Upper lobe of right lung (tissue), 1 donor: ENCODE results near the gene CAPN14. TPM values are rescaled to one million over a fixed set of nuclear protein-coding genes. Genes with fewer than 3 reads are reported as not detected.
A peak's percentile ranks its signal among the peaks of the same experiment; 100 is the strongest.

Experiments
- ATAC-seq: fragments of 200-7000 bp; cut with Tn5 transposase; one replicate; pipeline ENCODE4 v1.9.1; 2020; ENCODE audit warnings: mild to moderate bottlenecking, moderate library complexity
- DNase-seq: peaks from one replicate; pipeline ENCODE4 v3.0.0-alpha.2; 2020
- H3K27ac ChIP-seq: fragments of 200-600 bp; one replicate; pipeline ENCODE4 v1.8.0; 2022
- H3K27me3 ChIP-seq: fragments of 200-600 bp; one replicate; pipeline ENCODE4 v1.8.0; 2022; ENCODE audit warnings: mild to moderate bottlenecking
- H3K36me3 ChIP-seq: fragments of 200-600 bp; one replicate; pipeline ENCODE4 v1.8.0; 2022
- H3K4me1 ChIP-seq: fragments of 200-600 bp; one replicate; pipeline ENCODE4 v1.8.0; 2022
- H3K4me3 ChIP-seq: fragments of 200-600 bp; one replicate; pipeline ENCODE4 v1.8.0; 2022; ENCODE audit warnings: mild to moderate bottlenecking
- H3K9me3 ChIP-seq: fragments of 200-600 bp; one replicate; pipeline ENCODE4 v1.8.0; 2022
- CTCF ChIP-seq: fragments of 200-600 bp; IDR thresholded peaks from one replicate; pipeline ENCODE4 v1.8.0; 2022; ENCODE audit warnings: antibody characterized with exemption
- intact Hi-C: fragments of 100-400 bp; cut with DNase I; formaldehyde crosslinking; loops from one replicate; pipeline ENCODE4 v1.11.0; 2022
- total RNA-seq: library from RNA; stranded (reverse); fragmentation: NEBNext Ultra II Directional; extraction: Animal tissue kit (Norgen Biotek cat#: 25700); gene quantifications from one replicate; pipeline ENCODE4 v1.2.1, GENCODE V29; 2021
- donor health status: DM: no; HTN: yes; CAD: no; lungs with severe emphysema.

CAPN14 gene
- total RNA-seq, 1 donor from 2014 or later, result 0.26 TPM

- no peak overlapping the region for H3K27ac ChIP-seq
- H3K27me3 ChIP-seq, result peaks cover 21% of the 10 kb centered on the region
- no peaks in the 10 kb centered on the region for H3K9me3 ChIP-seq
- H3K36me3 ChIP-seq, result no peaks in the 10 kb centered on the region
- no peak for ATAC-seq
- intact Hi-C loops, result no loop called here
- TF ChIP-seq CTCF, result no peak
- no peak for DNase-seq
- no peak overlapping the region for H3K4me3 ChIP-seq
- peaks cover 9% of the 10 kb centered on the region for H3K4me1 ChIP-seq
Measured at GRCh38 chr2:31141443-31142085, 75.8 kb downstream of the CAPN14 start.

GRCh38 chr2:31140151-31140550 lies 77.2 kb downstream of the CAPN14 start:
- TF ChIP-seq CTCF, result no peak
- no peak overlapping the region for H3K4me3 ChIP-seq
- H3K4me1 ChIP-seq, result peaks cover 9% of the 10 kb centered on the region
- no peak for DNase-seq
- H3K9me3 ChIP-seq, result no peaks in the 10 kb centered on the region
- no peak for ATAC-seq
- H3K36me3 ChIP-seq, result no peaks in the 10 kb centered on the region
- intact Hi-C loops, result no loop called here
- peaks cover 34% of the 10 kb centered on the region for H3K27me3 ChIP-seq
- H3K27ac ChIP-seq, result no peak overlapping the region

DNA sequence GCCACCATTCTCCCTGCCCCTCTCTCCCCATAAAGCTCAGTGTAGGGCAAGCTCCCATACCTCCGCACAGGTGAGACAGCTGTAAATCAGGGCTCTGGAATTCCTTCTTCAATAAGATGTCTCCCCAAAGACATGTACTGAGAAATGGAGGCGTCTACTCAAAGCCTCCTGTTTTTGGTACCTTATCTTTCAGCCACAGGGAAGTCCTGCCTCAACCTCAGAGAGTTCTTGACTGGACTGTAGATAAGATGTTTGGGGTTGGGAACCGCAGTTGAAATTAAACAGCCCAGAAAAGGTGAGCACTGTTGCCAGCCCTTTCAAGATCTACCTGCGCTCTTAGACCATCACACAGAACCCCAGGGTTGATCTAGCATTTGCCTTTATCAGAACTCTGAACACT lies 77.6 kb downstream of the CAPN14 start:
- TF ChIP-seq CTCF, result no peak
- H3K4me1 ChIP-seq, result peaks cover 9% of the 10 kb centered on the region
- ATAC-seq (no peak), DNase-seq (no peak)
- H3K27me3 ChIP-seq, result peaks cover 34% of the 10 kb centered on the region
- no peak overlapping the region for H3K27ac ChIP-seq
- no peak overlapping the region for H3K4me3 ChIP-seq
- no peaks in the 10 kb centered on the region for H3K9me3 ChIP-seq
- no peaks in the 10 kb centered on the region for H3K36me3 ChIP-seq
- intact Hi-C loops, result no loop called here

GRCh38 chr2:31138037-31138962 lies 79.0 kb downstream of the CAPN14 start, which contains the start of gene GALNT14:
Gene GALNT14 (minus strand): TSS chr2:31138440. CDS start chr2:31138086, 354 bp downstream.
- no peaks in the 10 kb centered on the region for H3K36me3 ChIP-seq
- TF ChIP-seq CTCF, result peak; percentile 46
- H3K9me3 ChIP-seq, result no peaks in the 10 kb centered on the region
- DNase-seq (peak; percentile 79), ATAC-seq (peak; percentile 77)
- peaks cover 9% of the 10 kb centered on the region for H3K4me1 ChIP-seq
- H3K27me3 ChIP-seq, result peaks cover 41% of the 10 kb centered on the region
- intact Hi-C loops, result no loop called here
- peak within 1 kb of the TSS; percentile 50 for H3K4me3 ChIP-seq
- H3K27ac ChIP-seq, result no peak within 1 kb of the TSS

DNA sequence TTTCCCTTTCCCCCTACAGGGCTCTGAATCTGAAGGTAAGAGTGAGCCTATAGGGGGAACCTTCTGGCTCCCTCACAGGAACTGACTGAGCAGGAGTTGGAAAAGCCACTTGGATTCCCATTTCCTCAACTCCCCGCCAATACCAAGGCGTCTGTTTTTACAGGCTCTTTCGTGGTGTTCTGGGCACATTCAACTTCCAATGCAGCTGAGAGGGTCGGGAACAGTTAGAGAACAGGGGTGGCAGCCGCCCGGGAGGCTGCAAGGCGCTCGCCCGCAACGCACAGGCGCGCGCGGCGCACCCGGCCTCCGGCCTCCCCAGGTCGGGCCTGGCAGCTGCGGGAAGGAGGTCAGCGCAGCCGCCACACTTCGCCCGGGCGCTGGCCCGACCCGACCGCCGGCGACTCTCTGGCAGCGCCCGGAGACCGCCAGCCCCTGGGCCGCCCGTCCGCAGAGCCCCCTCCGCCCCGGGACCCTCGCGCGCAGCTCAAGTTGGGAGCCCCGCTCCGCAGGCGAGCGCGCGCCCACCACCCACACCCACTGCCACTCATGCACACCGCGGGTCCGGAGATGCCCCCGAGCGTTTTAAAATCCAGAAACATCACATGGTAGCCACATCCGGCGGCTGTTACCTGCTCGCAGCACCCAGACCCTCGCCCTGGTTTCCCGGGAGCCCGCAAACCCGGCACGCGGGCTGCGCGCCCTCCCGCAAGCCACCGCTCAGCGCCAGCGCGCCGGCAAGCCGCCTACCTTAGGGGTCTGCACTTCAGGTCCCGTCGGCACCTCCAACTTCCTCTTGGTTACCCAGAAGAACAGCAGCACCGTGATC lies 79.9 kb downstream of the CAPN14 start:
- intact Hi-C loops, result no loop called here
- Histone ChIP-seq H3K9me3 (no peaks in the 10 kb centered on the region), H3K27ac (no peak overlapping the region), H3K4me3 (peak overlapping the region; percentile 50), H3K36me3 (no peaks in the 10 kb centered on the region), H3K27me3 (peaks cover 41% of the 10 kb centered on the region), H3K4me1 (peaks cover 9% of the 10 kb centered on the region)
- peak; percentile 21 for ATAC-seq
- TF ChIP-seq CTCF, result no peak
- DNase-seq, result peak; percentile 64
